ENCODE data around the gene ITGA1.

- TF ChIP-seq, protein P1, sequence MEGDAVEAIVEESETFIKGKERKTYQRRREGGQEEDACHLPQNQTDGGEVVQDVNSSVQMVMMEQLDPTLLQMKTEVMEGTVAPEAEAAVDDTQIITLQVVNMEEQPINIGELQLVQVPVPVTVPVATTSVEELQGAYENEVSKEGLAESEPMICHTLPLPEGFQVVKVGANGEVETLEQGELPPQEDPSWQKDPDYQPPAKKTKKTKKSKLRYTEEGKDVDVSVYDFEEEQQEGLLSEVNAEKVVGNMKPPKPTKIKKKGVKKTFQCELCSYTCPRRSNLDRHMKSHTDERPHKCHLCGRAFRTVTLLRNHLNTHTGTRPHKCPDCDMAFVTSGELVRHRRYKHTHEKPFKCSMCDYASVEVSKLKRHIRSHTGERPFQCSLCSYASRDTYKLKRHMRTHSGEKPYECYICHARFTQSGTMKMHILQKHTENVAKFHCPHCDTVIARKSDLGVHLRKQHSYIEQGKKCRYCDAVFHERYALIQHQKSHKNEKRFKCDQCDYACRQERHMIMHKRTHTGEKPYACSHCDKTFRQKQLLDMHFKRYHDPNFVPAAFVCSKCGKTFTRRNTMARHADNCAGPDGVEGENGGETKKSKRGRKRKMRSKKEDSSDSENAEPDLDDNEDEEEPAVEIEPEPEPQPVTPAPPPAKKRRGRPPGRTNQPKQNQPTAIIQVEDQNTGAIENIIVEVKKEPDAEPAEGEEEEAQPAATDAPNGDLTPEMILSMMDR (conservative IDR thresholded peaks at IDR 0.05) = no peak
- TF ChIP-seq EZH2 (IDR thresholded peaks at IDR 0.05; ENCODE audit: low read depth) = no peak
These were observed 13.7 kb upstream of the ITGA1 start for GRCh38 chr5:52774005-52774410.
